HEK293T (cell line): ENCODE measurements around the gene EXOC4.
"Not testable (repeated sequence)": the region's sequence is repeated elsewhere in the genome, so short reads cannot be mapped to it uniquely, and the experiment has no call there.

Experiments used
- CTCF ChIA-PET: fragments of 350-600 bp; formaldehyde crosslinking; extraction: SDS; loops from one replicate; lab custom pipeline; 2021; ENCODE audit warnings: antibody characterized with exemption, inconsistent platforms; lab: Yijun Ruan, JAX
- POLR2A ChIA-PET: fragments of 350-600 bp; formaldehyde crosslinking; extraction: SDS; loops from one replicate; lab custom pipeline; 2020; ENCODE audit warnings: antibody characterized with exemption, inconsistent platforms; lab: Yijun Ruan, JAX
- DNase-seq: peaks from one replicate; pipeline ENCODE4 v3.0.0; 2012; ENCODE audit warnings: mixed read lengths; ENCODE audit errors: extremely low spot score
- ARNT ChIP-seq: fragments of 450-650 bp; IDR thresholded peaks from 2 replicates; pipeline ENCODE4 v1.6.1; 2017; ENCODE audit warnings: mild to moderate bottlenecking
- BHLHE40 ChIP-seq: fragments of 450-650 bp; IDR thresholded peaks from 2 replicates; pipeline ENCODE4 v1.6.1; 2016; ENCODE audit warnings: mild to moderate bottlenecking, moderate library complexity, borderline replicate concordance
- CTBP1 ChIP-seq: fragments of 450-650 bp; IDR thresholded peaks from 2 replicates; pipeline ENCODE4 v1.6.1; 2016; ENCODE audit warnings: borderline replicate concordance
- ELF4 ChIP-seq: fragments of 450-650 bp; IDR thresholded peaks from 2 replicates; pipeline ENCODE4 v1.6.1; 2017; ENCODE audit warnings: antibody characterized with exemption
- FOXA1 ChIP-seq: fragments of 450-650 bp; IDR thresholded peaks from 2 replicates; pipeline ENCODE4 v1.6.1; 2016; ENCODE audit warnings: mild to moderate bottlenecking
- FOXK2 ChIP-seq: fragments of 450-650 bp; IDR thresholded peaks from 2 replicates; pipeline ENCODE4 v1.6.1; 2016; ENCODE audit warnings: mild to moderate bottlenecking
- FOXM1 ChIP-seq: fragments of 450-650 bp; IDR thresholded peaks from 2 replicates; pipeline ENCODE4 v1.6.1; 2017; ENCODE audit warnings: mild to moderate bottlenecking, borderline replicate concordance
- HDGF ChIP-seq: fragments of 450-650 bp; IDR thresholded peaks from 2 replicates; pipeline ENCODE4 v1.6.1; 2017; ENCODE audit warnings: antibody characterized with exemption, borderline replicate concordance
- L3MBTL2 ChIP-seq: fragments of 450-650 bp; conservative IDR thresholded peaks from 2 replicates; pipeline ENCODE4 v1.6.1; 2016; ENCODE audit warnings: mild to moderate bottlenecking
- LEF1 ChIP-seq: fragments of 450-650 bp; IDR thresholded peaks from 2 replicates; pipeline ENCODE4 v1.6.1; 2017; ENCODE audit warnings: mild to moderate bottlenecking, borderline replicate concordance
- NFRKB ChIP-seq: fragments of 450-650 bp; IDR thresholded peaks from 2 replicates; pipeline ENCODE4 v1.6.1; 2016; ENCODE audit warnings: mild to moderate bottlenecking, moderate library complexity
- PKNOX1 ChIP-seq: fragments of 450-650 bp; IDR thresholded peaks from 2 replicates; pipeline ENCODE4 v1.6.1; 2016
- SP1 ChIP-seq: fragments of 450-650 bp; IDR thresholded peaks from 2 replicates; pipeline ENCODE4 v1.6.1; 2017
- SUZ12 ChIP-seq: fragments of 450-650 bp; IDR thresholded peaks from 2 replicates; pipeline ENCODE4 v1.6.1; 2016; ENCODE audit warnings: mild to moderate bottlenecking
- TARDBP ChIP-seq: fragments of 450-650 bp; IDR thresholded peaks from 2 replicates; pipeline ENCODE4 v1.6.1; 2016
- ZNF384 ChIP-seq: fragments of 450-650 bp; IDR thresholded peaks from 2 replicates; pipeline ENCODE4 v1.6.1; 2016

The EXOC4 gene

GRCh38 chr7:133887459-133887858, 634.6 kb downstream of the EXOC4 start:
- no peak for DNase-seq
- POLR2A ChIA-PET: no interaction called here
- no peak for TF ChIP-seq ELF4
- TF ChIP-seq SP1: no peak
- TF ChIP-seq CTBP1: no peak
- no peak for TF ChIP-seq NFRKB
- no peak for TF ChIP-seq HDGF
- no peak for TF ChIP-seq FOXA1
- TF ChIP-seq ARNT: no peak
- no peak for TF ChIP-seq BHLHE40
- no peak for TF ChIP-seq FOXM1
- TF ChIP-seq PKNOX1: no peak
- no peak for TF ChIP-seq LEF1
- TF ChIP-seq ZNF384: no peak
- TF ChIP-seq TARDBP: no peak
- TF ChIP-seq SUZ12: no peak
- TF ChIP-seq FOXK2: no peak
- TF ChIP-seq L3MBTL2: no peak
- CTCF ChIA-PET: no interaction called here

- POLR2A ChIA-PET: no interaction called here
These were observed 635.4 kb downstream of the EXOC4 start for GRCh38 chr7:133888061-133888930.

GRCh38 chr7:133904776-133905175, 651.9 kb downstream of the EXOC4 start:
- no peak for DNase-seq
- TF ChIP-seq FOXM1 (no peak), ARNT (no peak), NFRKB (no peak), CTBP1 (no peak), ELF4 (no peak), LEF1 (no peak), PKNOX1 (no peak), ZNF384 (no peak), FOXK2 (no peak), FOXA1 (no peak), HDGF (no peak)
- ChIA-PET CTCF (no interaction called here), POLR2A (no interaction called here)

More at GRCh38 chr7:133888061-133888930, 635.4 kb downstream of the EXOC4 start:
- no peak for DNase-seq
- CTCF ChIA-PET: no interaction called here
- no peak for TF ChIP-seq HDGF
- no peak for TF ChIP-seq PKNOX1
- no peak for TF ChIP-seq ELF4
- no peak for TF ChIP-seq FOXK2
- no peak for TF ChIP-seq SP1
- TF ChIP-seq FOXA1: no peak
- no peak for TF ChIP-seq BHLHE40
- TF ChIP-seq L3MBTL2: no peak
- TF ChIP-seq ZNF384: no peak
- TF ChIP-seq FOXM1: no peak
- no peak for TF ChIP-seq TARDBP

- CTCF ChIA-PET, DNase-seq, POLR2A ChIA-PET: not testable (repeated sequence)
These were observed 653.7 kb downstream of the EXOC4 start for GRCh38 chr7:133906553-133906952.

GRCh38 chr7:133910761-133911160, 657.9 kb downstream of the EXOC4 start:
- no peak for DNase-seq
- CTCF ChIA-PET: interaction anchor here (0.7 kb wide), 1 partner anchor 290 kb away, joined by 3 read pairs; no protein-coding TSS in a partner anchor
- TF ChIP-seq ARNT (no peak), BHLHE40 (no peak), SUZ12 (no peak), FOXA1 (no peak), FOXK2 (no peak), ELF4 (no peak), PKNOX1 (no peak), NFRKB (no peak), SP1 (no peak)
- POLR2A ChIA-PET: no interaction called here

GRCh38 chr7:133911724-133912123, 658.8 kb downstream of the EXOC4 start:
- TF ChIP-seq FOXA1: no peak
- no peak for TF ChIP-seq L3MBTL2
- TF ChIP-seq BHLHE40: no peak
- no peak for TF ChIP-seq CTBP1
- no peak for TF ChIP-seq PKNOX1
- TF ChIP-seq TARDBP: no peak
- no peak for TF ChIP-seq ELF4
- no peak for TF ChIP-seq LEF1
- DNase-seq: no peak
- ChIA-PET POLR2A (no interaction called here), CTCF (no interaction called here)
